GM23248 (cell line): ENCODE results near the gene TRIM28. TPM values are rescaled to one million over a fixed set of nuclear protein-coding genes. Genes with fewer than 3 reads are reported as not detected.
"Not testable (repeated sequence)": the region's sequence is repeated elsewhere in the genome, so short reads cannot be mapped to it uniquely, and the experiment has no call there.

ENCODE experiments used
- DNase-seq: peaks from one replicate; pipeline ENCODE4 v3.0.0-alpha.2; 2015
- H2AFZ ChIP-seq: fragments of 200-600 bp; sonication (generic); 2 replicates; pipeline ENCODE4 v1.6.1; 2016; ENCODE audit warnings: antibody characterized with exemption
- H3F3A ChIP-seq: fragments of 200-600 bp; sonication (generic); 2 replicates; pipeline ENCODE4 v1.6.1; 2016; ENCODE audit warnings: mild to moderate bottlenecking, antibody characterized with exemption, mixed run types; ENCODE audit not compliant: insufficient read depth
- H3K27ac ChIP-seq: fragments of 200-600 bp; sonication (generic); 2 replicates; pipeline ENCODE4 v1.5.1; 2016; ENCODE audit warnings: mild to moderate bottlenecking
- H3K27me3 ChIP-seq: fragments of 200-600 bp; sonication (generic); replicated peaks from 2 replicates; pipeline ENCODE4 v1.6.1; 2016; ENCODE audit warnings: mild to moderate bottlenecking; ENCODE audit not compliant: insufficient read depth
- H3K36me3 ChIP-seq: fragments of 200-600 bp; sonication (generic); 2 replicates; pipeline ENCODE4 v1.6.1; 2016; ENCODE audit warnings: low read depth, mild to moderate bottlenecking
- H3K4me1 ChIP-seq: fragments of 200-600 bp; sonication (generic); 2 replicates; pipeline ENCODE4 v1.6.1; 2016; ENCODE audit warnings: mild to moderate bottlenecking; ENCODE audit not compliant: insufficient read depth
- H3K4me2 ChIP-seq: fragments of 200-600 bp; sonication (generic); one replicate; pipeline ENCODE4 v1.6.1; 2016; ENCODE audit warnings: mild to moderate bottlenecking; ENCODE audit not compliant: unreplicated experiment
- H3K4me3 ChIP-seq: fragments of 200-600 bp; sonication (generic); 2 replicates; pipeline ENCODE4 v1.5.1; 2016; ENCODE audit warnings: mild to moderate bottlenecking
- H3K79me2 ChIP-seq: fragments of 200-600 bp; sonication (generic); 2 replicates; pipeline ENCODE4 v1.6.1; 2016; ENCODE audit warnings: mild to moderate bottlenecking; ENCODE audit not compliant: insufficient read depth
- H3K9ac ChIP-seq: fragments of 200-600 bp; sonication (generic); 2 replicates; pipeline ENCODE4 v1.6.1; 2016; ENCODE audit warnings: mild to moderate bottlenecking
- H3K9me2 ChIP-seq: fragments of 200-600 bp; sonication (generic); 2 replicates; pipeline ENCODE4 v1.6.1; 2016; ENCODE audit warnings: mixed run types, mild to moderate bottlenecking, moderate library complexity; ENCODE audit not compliant: insufficient read depth
- H3K9me3 ChIP-seq: fragments of 200-600 bp; sonication (generic); one replicate; pipeline ENCODE4 v1.6.1; 2017; ENCODE audit warnings: low read depth
- H4K20me1 ChIP-seq: fragments of 200-600 bp; sonication (generic); 2 replicates; pipeline ENCODE4 v1.6.0; 2016; ENCODE audit not compliant: insufficient read depth
- EZH2 ChIP-seq: fragments of 200-600 bp; sonication (generic); IDR thresholded peaks from 2 replicates; pipeline ENCODE4 v1.6.1; 2018; ENCODE audit warnings: antibody characterized with exemption, mild to moderate bottlenecking; ENCODE audit not compliant: insufficient read depth, poor library complexity, severe bottlenecking
- EZH2phosphoT487 ChIP-seq: fragments of 200-600 bp; sonication (generic); IDR thresholded peaks from 2 replicates; pipeline ENCODE4 v1.6.1; 2018; ENCODE audit warnings: antibody characterized with exemption, moderate library complexity, mild to moderate bottlenecking, low read depth; ENCODE audit not compliant: insufficient read depth
- WGBS, 2 experiments: methylation state at CpG; one replicate each; pipeline ENCODE4 v1.1.6; 2015 to 2017; ENCODE audit warnings: low lambda C conversion rate in 2 of 2, low coverage in 1 of 2; ENCODE audit errors: missing lambda C conversion rate in 2 of 2; 5-methylcytosine and 5-hydroxymethylcytosine counted together
- in situ Hi-C: fragments of 300-500 bp; cut with MboI; formaldehyde crosslinking; loops from 2 replicates; pipeline ENCODE4 v1.15.0; 2020
- polyA plus RNA-seq: library from polyadenylated mRNA; unstranded; fragments of >200 nt; fragmentation: Nextera tagmentation; extraction: Ambion mirVana; gene quantifications from 2 replicates; pipeline ENCODE4 v1.2.1, GENCODE V29; 2016
- total RNA-seq: library from RNA; depleted of rRNA; stranded (reverse); fragments of >200 nt; shearing (Covaris generic); gene quantifications from 2 replicates; pipeline ENCODE4 v1.2.3, GENCODE V29; 2014

The TRIM28 gene
- total and polyA plus RNA-seq, 2 experiments from 2014 or later = 61.5 to 319 TPM

DNA sequence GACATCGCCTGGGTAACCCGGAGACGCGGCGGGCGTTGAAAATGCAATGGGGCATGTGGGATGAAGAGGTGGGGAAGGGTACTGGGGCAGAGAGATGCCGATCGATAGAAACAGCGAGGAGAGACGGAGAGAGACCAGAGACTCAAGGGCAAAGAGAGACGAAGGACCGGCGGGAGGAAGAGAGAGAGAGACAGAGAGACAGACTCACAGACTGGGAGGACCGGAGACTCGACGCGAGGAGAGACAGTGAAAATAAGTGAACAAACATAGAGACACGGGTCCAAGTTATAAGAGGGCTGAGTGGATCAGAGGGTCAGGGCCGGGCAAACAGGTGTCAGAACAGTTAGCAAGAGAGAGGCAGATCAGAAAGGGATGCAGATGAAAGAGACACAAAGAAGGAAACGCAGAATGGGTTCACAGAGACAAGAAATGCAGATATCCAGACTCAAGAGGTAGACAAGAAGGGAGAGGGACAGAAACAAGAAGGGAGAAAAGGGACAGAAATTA lies 29.8 kb downstream of the TRIM28 start:
- peaks cover 12% of the 10 kb centered on the region; the same call in 1 of the 2 replicates for H3K4me1 ChIP-seq
- H3K9me2 ChIP-seq = no peaks in the 10 kb centered on the region
- no peak for DNase-seq
- H3K27ac ChIP-seq = peak overlapping the region; percentile 94
- no peaks in the 10 kb centered on the region for H4K20me1 ChIP-seq
- H3F3A ChIP-seq = peaks cover 12% of the 10 kb centered on the region
- TF ChIP-seq EZH2 (no peak), EZH2phosphoT487 (no peak)
- no peaks in the 10 kb centered on the region for H3K9me3 ChIP-seq
- peak overlapping the region; percentile 91 for H3K4me2 ChIP-seq
- no peaks in the 10 kb centered on the region for H3K27me3 ChIP-seq
- 1% methylated on average over 17 to 20 of the region's 20 CpGs for WGBS, 2 experiments
- peak overlapping the region; percentile 91 for H3K9ac ChIP-seq
- in situ Hi-C loops = no loop called here
- H2AFZ ChIP-seq = peak overlapping the region; percentile 83
- peaks cover 33% of the 10 kb centered on the region for H3K79me2 ChIP-seq
- peak overlapping the region; percentile 88 for H3K4me3 ChIP-seq
- no peaks in the 10 kb centered on the region for H3K36me3 ChIP-seq

DNA sequence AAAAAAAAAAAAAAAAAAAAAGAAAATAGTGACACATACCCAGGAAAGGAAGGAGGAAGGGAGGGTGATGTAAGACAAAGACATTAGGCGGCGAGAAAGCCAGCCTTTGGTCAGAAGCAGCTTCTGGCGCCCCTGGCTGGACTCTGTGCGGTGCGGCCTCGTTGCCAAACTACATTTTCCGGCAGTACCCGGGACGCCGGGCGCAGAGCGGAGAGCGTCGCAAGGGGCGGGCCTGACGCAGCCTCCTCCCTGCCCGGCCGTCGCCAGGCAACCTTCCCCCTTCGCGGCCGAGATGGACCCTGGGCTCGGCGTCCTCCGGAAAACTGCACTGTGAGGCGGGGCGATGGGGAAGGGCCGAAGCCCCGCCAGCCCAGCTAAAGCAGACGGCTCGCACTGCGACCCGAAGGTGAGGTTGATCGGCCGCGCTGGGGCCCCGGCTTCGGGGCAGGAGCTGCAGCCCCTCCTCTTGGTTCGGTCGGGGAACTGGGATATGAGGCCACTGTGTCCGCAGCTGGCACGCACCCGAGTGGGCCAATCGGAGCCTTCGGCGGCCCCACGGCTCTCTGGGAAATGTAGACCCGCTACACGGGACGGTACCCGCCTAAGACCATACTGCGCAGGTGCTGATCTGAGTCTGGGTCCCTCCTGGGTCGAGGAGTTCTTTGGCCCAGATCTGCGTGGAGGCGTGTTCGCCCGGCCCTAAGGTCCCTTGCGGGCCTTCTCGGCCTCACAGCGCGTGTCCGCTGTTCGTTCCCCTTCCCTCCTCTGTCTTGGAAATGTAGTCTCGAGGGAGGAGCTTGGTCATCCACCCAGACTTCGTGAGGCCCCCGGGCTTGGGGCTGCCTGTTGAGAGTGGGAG lies 31.5 kb downstream of the TRIM28 start:
- no peaks in the 10 kb centered on the region for H3K36me3 ChIP-seq
- peak overlapping the region; percentile 80 for H3K4me2 ChIP-seq
- H3K9me3 ChIP-seq = no peaks in the 10 kb centered on the region
- peaks cover 50% of the 10 kb centered on the region for H3K79me2 ChIP-seq
- H2AFZ ChIP-seq = peak overlapping the region; percentile 81
- WGBS, 2 experiments = 1% methylated on average over 58 to 64 of the region's 66 CpGs
- no peaks in the 10 kb centered on the region for H3K27me3 ChIP-seq
- in situ Hi-C loops = no loop called here
- peak overlapping the region; percentile 94 for H3K27ac ChIP-seq
- no peaks in the 10 kb centered on the region for H4K20me1 ChIP-seq
- TF ChIP-seq EZH2 (no peak), EZH2phosphoT487 (no peak)
- H3K9ac ChIP-seq = peak overlapping the region; percentile 91
- DNase-seq = peak; percentile 98
- peaks cover 15% of the 10 kb centered on the region; the same call in 1 of the 2 replicates for H3K4me1 ChIP-seq
- peaks cover 20% of the 10 kb centered on the region for H3F3A ChIP-seq
- no peaks in the 10 kb centered on the region for H3K9me2 ChIP-seq
- peak overlapping the region; percentile 88 for H3K4me3 ChIP-seq

GRCh38 chr19:58577581-58577980 lies 33.7 kb downstream of the TRIM28 start:
- peaks cover 19% of the 10 kb centered on the region; the same call in 1 of the 2 replicates for H3K4me1 ChIP-seq
- H2AFZ ChIP-seq, H3K9ac ChIP-seq, in situ Hi-C loops, H3K9me2 ChIP-seq, H4K20me1 ChIP-seq, DNase-seq, H3K4me3 ChIP-seq, H3K27me3 ChIP-seq, H3K36me3 ChIP-seq, H3K9me3 ChIP-seq, H3K27ac ChIP-seq, H3K4me2 ChIP-seq: not testable (repeated sequence)
- WGBS, 2 experiments = 94 to 96% methylated on average over 2 of the region's 2 CpGs
- H3K79me2 ChIP-seq = peaks cover 57% of the 10 kb centered on the region
- H3F3A ChIP-seq = peaks cover 20% of the 10 kb centered on the region

- H3K27ac ChIP-seq = no peak overlapping the region
- H3K9me3 ChIP-seq = no peaks in the 10 kb centered on the region
- DNase-seq = peak; percentile 46
- no peak overlapping the region for H3K9ac ChIP-seq
- peaks cover 20% of the 10 kb centered on the region for H3F3A ChIP-seq
- no peak for TF ChIP-seq EZH2phosphoT487
- TF ChIP-seq EZH2 = no peak
- no peaks in the 10 kb centered on the region for H3K9me2 ChIP-seq
- no peak overlapping the region for H2AFZ ChIP-seq
- 76 to 77% methylated on average over 10 to 11 of the region's 11 CpGs for WGBS, 2 experiments
- H3K4me2 ChIP-seq = no peak overlapping the region
- H3K27me3 ChIP-seq = no peaks in the 10 kb centered on the region
- H3K79me2 ChIP-seq = peaks cover 61% of the 10 kb centered on the region
- H4K20me1 ChIP-seq = no peaks in the 10 kb centered on the region
- H3K4me1 ChIP-seq = peaks cover 19% of the 10 kb centered on the region; the same call in 1 of the 2 replicates
- H3K4me3 ChIP-seq = no peak overlapping the region
- in situ Hi-C loops = no loop called here
- peaks cover 3% of the 10 kb centered on the region; the same call in 1 of the 2 replicates for H3K36me3 ChIP-seq
These were observed 34.4 kb downstream of the TRIM28 start for GRCh38 chr19:58578012-58578925.
